Activated CD8-positive, alpha-beta memory T cell treated with anti-CD3 and anti-CD28 coated beads, Interleukin-2, amount 50 U/mL, for 48 hours (primary cell): ENCODE data around the gene ECT2L.

Experiments used
- DNase-seq: peaks from one replicate; pipeline ENCODE4 v3.0.0-alpha.2; 2020

The ECT2L gene, protein sequence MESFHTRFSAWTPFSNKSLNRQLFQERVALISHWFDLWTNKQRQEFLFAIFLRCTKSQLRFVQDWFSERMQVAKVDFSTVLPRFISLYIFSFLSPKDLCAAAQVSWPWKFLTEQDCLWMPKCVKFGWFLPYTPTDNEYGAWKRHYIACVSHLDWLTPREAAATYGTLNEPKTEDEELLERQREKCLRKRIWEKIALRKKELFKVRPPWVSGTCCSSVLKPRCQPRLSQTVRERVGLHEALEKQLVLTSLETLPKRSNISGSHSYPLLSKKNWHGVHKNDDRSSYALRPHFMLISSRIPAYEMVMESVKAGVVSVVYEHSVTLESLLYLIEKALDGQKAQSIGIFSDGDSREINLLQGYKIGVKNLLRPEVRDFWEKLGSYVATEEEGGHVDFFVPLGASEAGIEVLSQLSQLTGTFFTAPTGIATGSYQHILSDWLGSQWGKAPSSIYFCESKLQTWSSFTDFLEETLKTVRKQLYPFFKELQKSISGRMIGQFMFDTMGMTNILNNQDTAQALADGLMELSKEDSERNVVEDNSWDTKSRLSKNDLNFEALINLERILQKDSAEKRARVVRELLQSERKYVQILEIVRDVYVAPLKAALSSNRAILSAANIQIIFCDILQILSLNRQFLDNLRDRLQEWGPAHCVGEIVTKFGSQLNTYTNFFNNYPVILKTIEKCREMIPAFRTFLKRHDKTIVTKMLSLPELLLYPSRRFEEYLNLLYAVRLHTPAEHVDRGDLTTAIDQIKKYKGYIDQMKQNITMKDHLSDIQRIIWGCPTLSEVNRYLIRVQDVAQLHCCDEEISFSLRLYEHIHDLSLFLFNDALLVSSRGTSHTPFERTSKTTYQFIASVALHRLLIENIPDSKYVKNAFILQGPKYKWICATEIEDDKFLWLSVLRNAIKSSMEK

DNA sequence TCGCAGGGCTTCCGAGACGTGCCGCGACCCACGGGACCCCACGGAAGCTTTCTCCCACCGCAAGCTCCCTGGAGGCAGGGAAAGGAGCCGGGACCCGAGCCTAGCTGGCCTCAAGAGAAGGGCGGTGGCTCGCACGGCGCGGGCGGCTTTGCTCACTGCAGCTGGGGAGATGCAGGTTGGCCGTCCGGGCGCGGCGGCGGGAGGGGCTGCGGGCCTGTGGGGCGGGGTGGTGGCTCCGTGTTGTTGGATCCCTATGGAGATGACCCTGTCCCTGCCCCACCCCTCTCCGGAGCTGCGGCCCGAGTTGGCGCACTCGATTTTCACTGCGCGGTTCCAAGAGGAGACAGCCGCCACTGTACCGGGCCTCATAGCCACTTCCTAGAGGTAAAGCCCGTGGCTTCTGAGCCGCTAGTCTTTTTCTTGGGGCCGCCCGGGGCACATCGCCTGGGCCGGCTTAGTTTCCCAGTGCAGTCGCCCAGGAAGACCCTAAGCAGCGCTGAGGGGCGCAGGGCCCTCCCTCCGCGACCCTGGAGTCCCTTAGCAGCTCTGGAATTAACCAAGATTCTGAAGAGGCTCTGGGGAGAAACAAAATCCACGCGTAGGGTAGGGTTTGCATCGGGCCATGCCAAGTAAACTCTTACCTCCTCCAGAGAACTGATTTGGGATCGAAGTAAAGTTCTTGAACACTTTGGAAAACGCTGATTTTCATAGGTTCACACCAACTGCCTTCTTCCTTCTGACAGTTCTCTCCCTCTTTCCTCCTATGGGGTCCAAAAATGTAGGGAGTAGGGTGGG is at the start of gene ECT2L:
TSS of gene ECT2L (plus strand) at position 279 of the 795 bp plus-strand sequence. CDS start 17,188 bp downstream, outside the sequence.
- no peak for DNase-seq

DNA sequence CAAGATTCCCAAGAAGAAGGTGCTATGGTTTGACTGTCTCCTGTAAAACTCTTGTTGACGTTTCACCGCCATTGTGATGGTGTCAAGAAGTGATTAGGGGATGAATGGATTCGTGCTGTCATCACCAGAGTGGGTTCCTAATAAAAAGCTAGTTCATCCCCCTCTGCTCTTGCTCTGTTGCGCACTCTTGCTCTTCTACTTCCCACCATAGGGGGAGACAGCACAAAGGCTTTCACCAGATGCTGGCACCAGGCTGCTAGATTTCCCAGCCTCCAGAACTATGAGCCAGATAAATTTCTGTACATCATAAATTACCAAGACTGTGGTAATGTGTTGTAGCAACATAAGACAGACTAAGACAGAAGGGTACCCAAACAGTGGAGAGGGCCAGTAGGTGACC is 43.9 kb upstream of the ECT2L start:
- DNase-seq: no peak

DNA sequence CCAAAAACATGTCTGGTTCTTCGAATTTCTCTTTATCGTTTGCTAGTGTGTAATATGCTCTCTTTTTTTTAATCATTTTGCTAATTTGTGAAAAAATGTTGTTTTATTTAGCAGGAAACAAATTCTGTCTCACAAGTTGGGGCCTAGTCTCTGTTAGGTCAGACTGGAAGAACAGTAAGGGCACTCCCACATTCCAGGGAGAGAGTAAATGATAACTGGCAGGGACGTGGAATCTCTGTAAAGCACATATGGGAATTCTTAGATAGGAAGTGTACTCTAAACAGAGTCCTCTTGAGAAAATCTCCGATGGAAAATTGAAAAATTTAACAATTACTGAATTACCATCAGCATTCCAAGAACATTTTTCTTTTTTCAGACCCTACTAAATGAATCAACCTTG is 38.8 kb upstream of the ECT2L start:
- no peak for DNase-seq

DNA sequence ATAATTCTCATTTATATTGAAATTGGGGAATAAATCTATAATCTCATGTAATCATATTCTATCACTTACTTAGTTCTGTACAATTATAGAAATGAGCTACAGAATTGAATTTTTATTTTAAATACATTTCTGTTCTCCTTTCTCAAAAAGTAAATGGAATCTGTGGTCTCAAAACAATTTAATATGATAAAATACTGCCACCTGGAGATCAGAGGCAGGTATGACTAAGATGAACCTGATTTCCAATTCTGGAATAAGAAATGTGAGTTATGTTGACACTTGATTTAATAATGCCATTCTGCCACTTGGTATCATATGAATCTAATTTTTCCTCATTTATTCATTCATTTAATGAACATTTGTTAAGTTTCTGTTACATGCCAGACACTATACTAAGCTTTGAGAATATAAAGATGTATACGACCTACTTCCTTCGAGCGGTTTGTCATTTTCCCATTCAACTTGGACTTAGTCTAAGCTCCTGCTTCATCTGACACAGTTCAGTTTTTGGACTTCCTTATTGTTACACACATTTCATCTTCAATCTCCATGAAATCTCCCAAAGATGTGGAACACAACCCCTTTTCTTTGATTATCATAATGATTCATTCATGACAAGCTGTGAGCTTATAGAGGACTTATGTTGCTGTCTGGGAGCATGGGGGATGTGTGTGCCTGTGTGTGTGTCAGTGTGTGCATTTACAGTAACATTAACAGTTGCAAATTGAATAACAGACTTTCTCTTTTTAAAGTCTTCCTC is 29.8 kb upstream of the ECT2L start:
- DNase-seq: no peak

DNA sequence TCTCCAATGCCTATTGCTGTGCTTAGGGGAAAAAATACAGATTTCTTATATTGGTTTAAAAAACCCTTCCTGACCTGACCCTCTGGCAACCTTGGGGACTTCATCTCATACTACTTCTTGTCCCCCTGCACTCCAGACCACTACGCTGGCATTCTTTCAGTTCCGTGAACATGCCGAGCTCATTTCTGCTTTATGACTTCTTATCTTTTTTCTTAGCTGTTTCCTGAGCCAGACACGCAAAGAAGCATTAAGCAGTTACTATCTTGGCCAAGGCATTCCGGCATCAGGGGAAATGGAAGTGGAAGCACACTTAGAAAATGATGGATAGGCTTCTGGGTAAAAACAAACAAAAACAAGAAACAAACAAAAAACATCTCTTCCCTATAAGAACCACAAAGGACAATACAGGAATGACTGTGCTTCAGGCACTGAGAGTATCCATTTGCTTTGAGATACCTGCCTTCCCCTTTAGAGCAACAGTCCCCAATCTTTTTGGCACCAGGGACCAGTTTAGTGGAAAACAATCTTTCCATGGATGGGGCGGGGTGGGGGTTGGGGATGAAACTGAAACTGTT is 26.7 kb upstream of the ECT2L start:
- no peak for DNase-seq

DNA sequence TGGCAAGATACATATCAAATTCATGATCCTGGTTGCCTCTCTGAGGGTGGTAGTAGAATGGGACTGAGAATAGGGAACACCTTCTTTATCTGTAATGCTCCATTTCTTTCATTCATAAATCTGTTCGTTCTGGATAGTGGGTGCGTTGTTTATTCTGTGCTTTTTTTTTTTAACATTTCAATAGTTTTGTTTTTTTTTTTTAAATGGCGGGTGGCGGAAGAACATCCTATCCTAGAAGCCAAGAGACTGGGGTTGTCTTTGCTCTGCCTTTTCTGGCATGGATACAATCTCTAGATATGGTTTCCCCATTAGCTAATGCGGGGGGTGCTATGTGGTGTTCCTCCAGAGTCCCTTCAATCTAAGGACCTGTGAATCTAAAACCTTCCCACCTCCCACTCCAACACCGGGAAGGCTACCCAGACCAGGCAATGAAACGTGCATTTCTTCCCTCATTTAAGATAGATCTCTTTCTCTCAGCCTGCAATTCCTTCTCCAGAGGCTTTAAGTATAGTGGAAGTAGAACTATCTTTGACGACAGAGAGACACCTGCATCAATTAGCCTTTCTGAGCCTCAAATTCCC is 23.2 kb upstream of the ECT2L start:
- DNase-seq: no peak

DNA sequence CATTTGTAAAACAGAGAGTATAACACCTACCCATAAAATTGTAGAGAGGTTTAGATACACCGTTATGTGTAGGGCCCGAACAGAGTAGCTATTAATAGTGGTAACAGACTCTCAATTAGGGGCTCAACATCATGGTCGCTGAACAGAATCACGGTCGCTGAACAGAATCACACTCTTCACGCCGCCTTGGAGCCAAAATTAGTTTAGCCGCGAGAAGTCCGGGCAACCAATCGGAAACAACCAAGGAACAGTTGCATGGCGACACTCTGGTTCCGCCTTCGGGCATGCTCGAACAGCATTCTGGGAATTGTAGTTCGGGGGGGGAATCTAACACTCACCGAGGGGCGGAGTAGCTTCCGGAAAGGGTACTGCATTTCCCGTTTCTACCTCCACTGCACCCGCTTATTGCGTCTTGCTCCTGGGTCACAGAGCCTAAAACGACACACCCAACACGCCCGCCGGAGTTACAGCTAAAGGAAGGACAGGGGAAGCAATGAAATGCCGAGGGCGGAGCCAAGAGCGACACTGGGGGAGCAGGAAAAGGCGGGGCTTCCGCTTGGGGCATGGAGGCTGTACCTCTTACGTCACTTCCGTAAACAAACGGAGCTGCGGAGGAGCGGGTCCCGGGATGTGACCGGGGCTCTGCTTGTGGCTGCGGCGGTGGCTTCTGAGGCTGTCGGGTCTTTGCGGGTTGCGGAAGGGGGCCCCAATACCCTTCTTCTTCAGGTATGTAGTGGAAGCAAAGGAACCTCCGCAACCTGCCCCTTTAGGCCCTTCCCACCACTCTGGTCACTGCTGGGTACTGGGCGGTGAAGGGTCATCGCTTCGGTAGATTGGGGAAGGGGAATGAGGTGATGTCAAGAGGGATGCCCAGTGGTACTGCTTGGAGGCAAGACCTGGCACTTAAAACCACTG is 22.5 kb upstream of the ECT2L start, which contains the start of gene CCDC28A:
TSS of gene CCDC28A (plus strand) at position 593 of the 915 bp plus-strand sequence. CDS start 2,352 bp downstream, outside the sequence.
- DNase-seq: peak; percentile 93

DNA sequence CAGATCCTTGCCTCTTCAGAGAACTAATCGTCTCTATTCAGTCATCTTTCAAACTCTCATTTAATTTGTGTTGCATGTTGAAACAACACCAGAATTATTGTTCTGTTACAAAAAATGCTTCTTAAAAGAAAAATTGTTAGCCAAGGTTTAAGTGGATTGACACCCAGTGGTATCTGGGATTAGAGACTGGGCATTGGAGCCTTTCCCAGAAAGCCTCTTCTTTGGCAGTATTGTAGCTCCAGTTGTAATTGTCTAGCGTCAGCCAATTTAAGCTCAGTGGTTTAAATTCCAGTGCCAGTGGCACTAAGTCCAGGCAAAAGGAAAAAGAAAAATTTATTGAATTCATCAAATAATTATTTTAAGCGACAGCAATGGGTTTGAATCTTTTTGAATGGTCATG is 21.5 kb upstream of the ECT2L start:
- no peak for DNase-seq

DNA sequence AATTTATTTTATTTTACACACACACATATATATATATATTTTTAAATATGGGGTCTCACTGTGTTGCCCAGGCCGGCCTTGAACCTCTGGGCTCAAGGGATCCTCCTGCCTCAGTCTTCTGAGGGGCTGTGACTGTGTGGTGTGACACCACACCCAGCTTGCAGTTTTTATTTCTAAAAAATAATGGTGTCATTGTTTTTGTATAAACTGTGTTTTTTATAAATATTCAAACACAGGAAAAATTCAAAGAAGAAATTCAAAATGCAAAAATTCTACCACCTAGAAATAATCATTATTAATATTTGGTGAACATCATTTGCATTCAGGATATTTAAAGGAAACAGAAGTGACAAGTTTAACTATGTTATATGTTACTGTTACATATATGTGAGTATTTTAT is 19.2 kb upstream of the ECT2L start:
- DNase-seq: no peak

DNA sequence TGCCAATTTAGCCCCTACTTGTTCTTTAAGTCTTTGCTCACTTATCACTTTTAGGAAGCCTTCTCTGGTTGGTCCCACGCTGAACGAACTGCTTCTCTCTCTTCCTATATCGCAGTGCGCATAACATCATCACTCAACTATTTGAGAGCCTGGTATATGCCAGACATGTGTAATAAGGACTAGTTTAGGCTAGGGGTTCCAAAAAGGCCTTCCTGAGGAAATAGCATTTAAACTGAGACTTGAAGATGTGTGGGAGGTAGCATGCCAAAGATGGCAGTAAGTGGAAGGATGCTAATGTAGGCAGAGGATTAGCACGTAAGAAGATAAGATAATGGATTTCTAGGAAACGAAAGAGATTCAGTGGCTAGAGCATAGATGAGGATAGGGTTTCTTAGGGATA is 17.6 kb upstream of the ECT2L start:
- DNase-seq: no peak

DNA sequence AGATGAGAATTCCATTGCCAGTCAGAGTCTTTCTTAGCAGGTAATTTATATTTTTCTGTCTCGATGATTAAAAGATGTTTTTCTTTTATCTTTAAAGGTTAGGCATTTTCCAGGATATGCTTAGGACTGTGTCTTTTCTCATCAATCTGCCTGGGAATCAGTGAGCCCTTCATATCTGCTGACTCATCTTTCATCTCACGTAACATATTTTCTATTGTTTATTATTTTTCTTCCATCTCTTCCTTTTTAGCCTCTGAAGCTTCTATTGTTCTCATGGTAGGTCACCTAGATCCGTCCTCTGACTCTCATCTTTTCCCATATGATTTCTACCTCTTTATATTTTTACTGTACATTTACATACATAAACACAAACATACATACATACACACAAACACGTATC is 13.6 kb upstream of the ECT2L start:
- no peak for DNase-seq

DNA sequence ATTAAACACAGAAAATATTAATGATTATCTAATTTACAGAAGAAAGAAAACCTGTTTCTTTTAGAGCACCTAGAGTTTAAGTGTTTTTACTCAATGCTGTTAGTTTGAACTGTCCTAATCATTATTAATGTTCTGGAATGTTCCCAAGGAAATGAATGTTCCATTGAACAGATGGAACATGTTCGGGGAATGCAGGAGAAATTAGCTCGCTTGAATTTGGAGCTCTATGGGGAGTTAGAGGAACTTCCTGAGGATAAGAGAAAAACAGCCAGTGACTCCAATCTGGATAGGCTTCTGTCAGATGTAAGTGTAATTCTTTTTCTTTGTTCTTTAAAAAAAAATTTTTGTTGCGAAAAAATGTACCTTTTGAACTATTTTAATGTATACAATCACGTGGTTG is 10.8 kb upstream of the ECT2L start:
- DNase-seq: no peak

DNA sequence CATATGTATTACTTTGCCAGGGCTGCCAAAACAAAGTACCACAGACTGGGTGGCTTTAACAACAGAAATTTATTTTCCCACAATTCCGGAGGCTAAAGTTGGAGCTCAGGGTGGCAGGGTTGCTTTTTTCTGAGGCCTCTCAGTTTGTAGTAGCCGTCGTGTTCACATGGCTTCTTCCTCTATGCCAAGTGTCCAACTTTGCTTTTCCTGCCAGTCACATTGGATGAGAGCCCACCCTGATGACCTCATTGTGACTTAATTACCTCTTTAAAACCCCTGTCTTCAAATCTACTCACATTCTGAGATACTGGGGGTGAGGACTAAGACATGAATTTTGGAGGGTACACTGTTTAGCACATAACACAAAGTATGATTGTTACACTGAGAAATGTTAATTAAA is 9.9 kb upstream of the ECT2L start:
- no peak for DNase-seq

DNA sequence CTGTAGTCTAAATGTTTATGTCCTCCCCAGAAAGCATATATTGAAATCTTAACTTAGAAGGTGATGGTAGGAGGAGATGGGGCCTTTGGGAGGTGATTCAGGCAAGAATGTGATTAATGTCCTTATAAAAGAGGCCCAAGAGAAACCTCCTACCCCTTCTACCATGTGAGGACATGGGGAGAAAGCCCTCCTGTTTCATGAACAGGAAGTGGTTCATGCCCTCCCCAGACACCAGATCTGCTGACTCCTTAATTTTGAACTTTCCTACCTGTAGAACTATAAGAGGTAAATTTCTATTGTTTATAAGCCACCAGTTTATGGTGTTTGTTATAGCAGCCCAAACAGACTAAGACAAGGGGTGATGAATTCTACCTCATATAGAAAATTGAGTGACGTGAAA is 8.7 kb upstream of the ECT2L start:
- no peak for DNase-seq

DNA sequence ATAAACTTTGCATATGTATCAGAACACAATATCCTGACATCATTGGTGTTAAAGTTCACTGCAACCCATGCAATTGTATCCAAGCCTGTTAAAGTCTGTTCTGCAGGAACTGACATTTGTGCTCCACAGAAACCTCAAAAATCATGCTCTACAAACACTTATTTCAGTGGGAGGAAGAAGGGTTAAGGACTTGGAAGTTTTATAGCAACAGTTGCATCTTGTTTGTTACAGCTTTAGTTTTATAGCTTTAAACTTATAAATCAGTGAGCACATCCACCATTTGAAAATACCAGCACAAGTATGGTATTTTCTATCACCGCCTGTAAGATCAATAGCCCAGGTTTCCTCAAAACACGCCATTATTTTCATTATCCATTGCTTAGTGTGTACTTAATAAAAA is 884 bp downstream of the ECT2L start:
- DNase-seq: no peak

DNA sequence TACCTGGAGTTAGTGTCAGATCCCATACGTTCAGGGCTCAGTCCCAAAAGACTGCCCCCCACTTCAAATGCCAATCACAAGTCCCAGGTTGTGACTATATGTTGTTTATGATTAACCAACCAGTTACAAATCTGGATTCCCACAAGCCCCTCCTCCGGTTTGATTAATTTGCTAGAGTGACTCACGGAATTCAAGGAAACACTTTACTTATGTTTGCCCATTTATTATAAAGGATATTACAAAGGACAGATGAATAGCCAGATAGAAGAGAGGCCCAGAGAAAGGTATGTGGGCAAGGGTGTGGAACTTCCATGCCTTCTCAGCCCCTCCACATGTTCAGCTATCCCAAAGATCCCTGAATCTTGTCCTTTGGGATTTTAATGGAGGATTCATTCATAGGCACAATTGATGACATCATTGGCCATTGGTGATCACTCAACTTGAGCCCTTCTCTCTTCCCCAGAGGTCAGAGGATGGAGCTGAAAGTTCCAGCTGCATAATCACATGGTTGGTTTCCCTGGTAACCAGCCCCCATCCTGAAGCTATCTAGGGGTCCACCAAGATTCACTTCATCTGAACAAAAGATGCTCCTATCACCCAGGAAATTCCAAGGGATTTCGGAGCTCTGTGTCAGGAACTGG is 2.0 kb downstream of the ECT2L start:
- no peak for DNase-seq

DNA sequence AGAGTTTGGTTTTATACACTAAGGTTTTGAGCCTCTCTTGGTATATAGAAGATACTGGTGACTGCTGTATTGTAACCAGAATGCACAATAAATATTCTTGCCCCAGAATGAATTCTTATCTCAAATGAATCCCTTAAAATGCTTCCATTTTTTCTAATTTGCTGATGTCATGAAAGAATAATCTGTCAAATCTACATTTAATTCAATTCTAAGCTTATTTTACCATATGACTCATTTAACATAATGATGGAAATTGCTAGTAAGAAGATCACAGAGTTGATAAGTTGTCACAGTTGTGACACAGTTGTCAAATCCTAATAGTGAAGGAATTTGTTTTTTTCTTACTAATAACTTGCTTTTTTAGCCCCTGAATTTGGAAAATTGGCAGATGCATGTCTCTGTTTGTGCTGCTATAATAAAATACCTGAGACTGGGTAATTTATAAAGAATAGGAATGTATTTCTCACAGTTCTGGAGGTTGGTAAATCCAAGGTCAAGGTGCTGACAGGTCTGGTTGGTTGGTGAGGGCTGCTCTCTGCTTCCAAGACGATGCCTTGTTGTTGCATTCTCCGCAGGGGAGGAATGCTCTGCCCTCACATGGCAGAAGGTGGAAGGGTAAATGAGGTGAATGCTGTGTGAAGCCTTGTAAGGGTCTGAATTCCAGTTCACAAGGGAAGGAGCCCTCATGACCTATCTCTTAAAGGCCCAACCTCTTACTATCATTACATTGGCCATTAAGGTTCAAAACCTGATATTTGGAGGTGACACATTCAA is 4.7 kb downstream of the ECT2L start:
- no peak for DNase-seq

DNA sequence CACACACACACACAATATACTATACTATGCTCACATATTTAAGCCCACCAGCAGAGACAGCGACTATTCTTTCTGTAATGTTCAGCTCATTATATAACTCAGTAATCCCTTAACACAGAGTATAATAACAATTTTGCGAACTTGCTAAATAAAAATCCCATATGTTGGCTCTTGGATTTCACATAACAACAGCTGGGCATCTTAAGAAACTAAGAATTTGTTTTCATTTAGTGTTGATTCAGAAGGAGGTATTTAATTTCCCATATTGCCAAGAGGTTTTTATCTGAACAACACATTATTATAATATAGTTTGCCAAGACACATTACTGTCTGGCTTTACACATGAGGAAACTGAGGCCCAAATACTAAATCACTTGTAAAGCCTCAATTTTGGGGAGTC is 7.4 kb downstream of the ECT2L start:
- no peak for DNase-seq

DNA sequence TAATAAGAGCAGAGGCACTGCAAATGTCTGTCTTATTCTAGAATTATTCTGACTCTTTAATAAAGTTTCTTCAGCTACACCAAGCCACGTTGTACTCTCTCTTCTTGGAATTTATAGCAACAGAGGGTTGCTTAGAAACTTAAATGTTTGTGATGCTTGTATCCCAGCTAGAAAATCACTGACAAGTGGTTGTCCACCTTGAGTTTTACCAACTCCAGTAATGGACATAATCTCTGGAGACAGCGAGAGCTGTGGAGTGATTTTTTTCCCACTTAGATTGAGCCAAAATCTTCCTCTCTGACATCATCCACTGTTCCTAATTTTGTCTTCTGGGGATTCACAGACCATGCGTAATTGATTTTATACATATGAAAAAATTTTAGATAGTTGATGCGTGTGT is 8.0 kb downstream of the ECT2L start:
- DNase-seq: no peak
